Kidney epithelial cell (primary cell): ENCODE measurements around the gene TPST1. TPM values are rescaled to one million over a fixed set of nuclear protein-coding genes. Genes with fewer than 3 reads are reported as not detected.

Source experiments
- DNase-seq: peaks from one replicate; pipeline ENCODE4 v3.0.0-alpha.2; 2010; ENCODE audit warnings: low read depth
- H3K27me3 ChIP-seq: 2 replicates; pipeline ENCODE4 v1.6.0; 2011; ENCODE audit warnings: low read length; ENCODE audit not compliant: control insufficient read depth, insufficient read depth
- H3K36me3 ChIP-seq: 2 replicates; pipeline ENCODE4 v1.5.1; 2011; ENCODE audit warnings: low read length; ENCODE audit not compliant: control insufficient read depth, insufficient read depth
- H3K4me3 ChIP-seq: 2 replicates; pipeline ENCODE4 v1.5.1; 2011; ENCODE audit warnings: low read depth, mild to moderate bottlenecking, control low read depth, low read length
- CTCF ChIP-seq: IDR thresholded peaks from 2 replicates; pipeline ENCODE4 v1.5.1; 2011; ENCODE audit warnings: mild to moderate bottlenecking, moderate library complexity, low read length, control low read depth, inconsistent platforms; ENCODE audit not compliant: insufficient read depth, poor library complexity, severe bottlenecking
- total RNA-seq: library from RNA; depleted of rRNA; stranded (reverse); fragments of >200 nt; gene quantifications from 2 replicates; pipeline ENCODE4 v1.2.3, GENCODE V29; 2015

TPST1 gene
- total RNA-seq, 1 donor from 2014 or later = 42.9 TPM

GRCh38 chr7:66176914-66177313 lies 28.2 kb upstream of the TPST1 start:
- Histone ChIP-seq H3K27me3 (no peaks in the 10 kb centered on the region), H3K4me3 (no peak overlapping the region)
- no peak for TF ChIP-seq CTCF

GRCh38 chr7:66178258-66178657 lies 26.9 kb upstream of the TPST1 start:
- Histone ChIP-seq H3K36me3 (no peaks in the 10 kb centered on the region), H3K27me3 (no peaks in the 10 kb centered on the region), H3K4me3 (no peak overlapping the region)
- DNase-seq = no peak
- no peak for TF ChIP-seq CTCF

More at GRCh38 chr7:66176914-66177313, 28.2 kb upstream of the TPST1 start:
- no peak for DNase-seq
- H3K36me3 ChIP-seq = no peaks in the 10 kb centered on the region

GRCh38 chr7:66181329-66181728 lies 23.8 kb upstream of the TPST1 start:
- TF ChIP-seq CTCF = no peak
- H3K4me3 ChIP-seq = no peak overlapping the region
- no peak for DNase-seq
- H3K36me3 ChIP-seq = no peaks in the 10 kb centered on the region
- no peaks in the 10 kb centered on the region for H3K27me3 ChIP-seq

GRCh38 chr7:66181845-66182244 lies 23.3 kb upstream of the TPST1 start:
- H3K4me3 ChIP-seq = no peak overlapping the region
- no peaks in the 10 kb centered on the region for H3K27me3 ChIP-seq
- TF ChIP-seq CTCF = no peak
- DNase-seq = no peak
- H3K36me3 ChIP-seq = no peaks in the 10 kb centered on the region

- DNase-seq = no peak
- H3K27me3 ChIP-seq = no peaks in the 10 kb centered on the region
- no peak overlapping the region for H3K4me3 ChIP-seq
- H3K36me3 ChIP-seq = no peaks in the 10 kb centered on the region
- no peak for TF ChIP-seq CTCF
Measured at GRCh38 chr7:66182920-66183319, 22.2 kb upstream of the TPST1 start.

GRCh38 chr7:66183700-66184099 lies 21.4 kb upstream of the TPST1 start:
- DNase-seq = peak; percentile 59
- no peak overlapping the region for H3K4me3 ChIP-seq
- no peaks in the 10 kb centered on the region for H3K27me3 ChIP-seq
- no peaks in the 10 kb centered on the region for H3K36me3 ChIP-seq
- no peak for TF ChIP-seq CTCF
